Ascending aorta (tissue), 2 donors: ENCODE measurements around the gene MPPE1. TPM values are rescaled to one million over a fixed set of nuclear protein-coding genes. Genes with fewer than 3 reads are reported as not detected.
"Not testable (repeated sequence)": the region's sequence is repeated elsewhere in the genome, so short reads cannot be mapped to it uniquely, and the experiment has no call there.

ENCODE experiments used
- DNase-seq, 2 donors: peaks; one replicate each; pipeline ENCODE4 v3.0.0-alpha.2; 2019; ENCODE audit warnings: low spot score in 2 of 2
- H3K27ac ChIP-seq, 2 donors: fragments of 200-600 bp; sonication (generic); one replicate each; pipeline ENCODE4 v1.5.1; 2016 to 2017; ENCODE audit warnings: mild to moderate bottlenecking in 1 of 2
- H3K27me3 ChIP-seq: fragments of 200-600 bp; sonication (generic); one replicate; pipeline ENCODE4 v1.5.1; 2017
- H3K36me3 ChIP-seq, 2 donors: fragments of 200-600 bp; sonication (generic); one replicate each; pipeline ENCODE4 v1.5.1; 2016
- H3K4me1 ChIP-seq, 2 donors: fragments of 200-600 bp; sonication (generic); one replicate each; pipeline ENCODE4 v1.5.1; 2016 to 2017; ENCODE audit warnings: mild to moderate bottlenecking in 1 of 2
- H3K4me3 ChIP-seq, 2 donors: fragments of 200-600 bp; sonication (generic); one replicate each; pipeline ENCODE4 v1.5.1; 2016 to 2017; ENCODE audit warnings: mild to moderate bottlenecking in 1 of 2
- H3K9me3 ChIP-seq, 2 donors: fragments of 200-600 bp; sonication (generic); one replicate each; pipeline ENCODE4 v1.5.1; 2016
- CTCF ChIP-seq, 3 experiments: fragments of 200-600 bp in 2 of 3; fragments of 450-650 bp in 1 of 3; sonication (generic) in 2 of 3; IDR thresholded peaks; one replicate each; pipeline ENCODE4 v1.5.1; 2016 to 2019; ENCODE audit warnings: antibody characterized with exemption in 3 of 3, mild to moderate bottlenecking in 1 of 3, moderate library complexity in 1 of 3
- intact Hi-C: fragments of 100-400 bp; cut with DNase I; formaldehyde crosslinking; loops from one replicate; pipeline ENCODE4 v1.15.1; 2023
- total RNA-seq: library from RNA; depleted of rRNA; stranded (reverse); fragments of >200 nt; gene quantifications from one replicate; pipeline ENCODE4 v1.1.0, GENCODE V29; 2016

Gene MPPE1
- total RNA-seq, 1 donor from 2014 or later, result 18.9 TPM

GRCh38 chr18:11860594-11861450 lies 47.3 kb downstream of the MPPE1 start:
- TF ChIP-seq CTCF (IDR thresholded peaks at IDR 0.05), result no peak
- H3K9me3 ChIP-seq, result no peaks in the 10 kb centered on the region
- intact Hi-C loops, result no loop called here
- no peaks in the 10 kb centered on the region for H3K27me3 ChIP-seq
- no peaks in the 10 kb centered on the region for H3K36me3 ChIP-seq
- no peak overlapping the region for H3K27ac ChIP-seq
- H3K4me1 ChIP-seq, result peaks cover 0 to 5% of the 10 kb centered on the region in 2 donors
- DNase-seq, result no peak
- no peak overlapping the region for H3K4me3 ChIP-seq

GRCh38 chr18:11859903-11860407 lies 48.2 kb downstream of the MPPE1 start:
- intact Hi-C loops, result loop anchor here (10.0 kb wide), 2 partner anchors 445 to 1835 kb away; partner anchors contain the start of gene TUBB6

GRCh38 chr18:11859282-11859830 lies 48.8 kb downstream of the MPPE1 start:
- Histone ChIP-seq H3K4me1 (peaks cover 0 to 5% of the 10 kb centered on the region in 2 donors), H3K9me3 (no peaks in the 10 kb centered on the region), H3K27me3 (no peaks in the 10 kb centered on the region), H3K36me3 (no peaks in the 10 kb centered on the region), H3K27ac (peak overlapping the region in 1 of 2 donors; percentile 7), H3K4me3 (no peak overlapping the region)
- DNase-seq, result no peak
- TF ChIP-seq CTCF (IDR thresholded peaks at IDR 0.05), result no peak
- intact Hi-C loops, result loop anchor here (10.0 kb wide), 2 partner anchors 445 to 1835 kb away; partner anchors contain the start of gene TUBB6

More at GRCh38 chr18:11859903-11860407, 48.2 kb downstream of the MPPE1 start:
- H3K27me3 ChIP-seq, result no peaks in the 10 kb centered on the region
- no peak overlapping the region for H3K4me3 ChIP-seq
- H3K27ac ChIP-seq, result peak overlapping the region in 1 of 2 donors; percentile 7
- peaks cover 0 to 5% of the 10 kb centered on the region in 2 donors for H3K4me1 ChIP-seq
- H3K36me3 ChIP-seq, result no peaks in the 10 kb centered on the region
- no peak for TF ChIP-seq CTCF (IDR thresholded peaks at IDR 0.05)
- no peak for DNase-seq
- no peaks in the 10 kb centered on the region for H3K9me3 ChIP-seq

- intact Hi-C loops, result loop anchor here (10.0 kb wide), 2 partner anchors 447 to 1833 kb away; partner anchors contain the start of gene TUBB6
- H3K9me3 ChIP-seq, result no peaks in the 10 kb centered on the region
- peaks cover 4 to 18% of the 10 kb centered on the region in 2 donors for H3K4me1 ChIP-seq
- H3K36me3 ChIP-seq, result peaks cover 0 to 3% of the 10 kb centered on the region in 2 donors
- no peak for TF ChIP-seq CTCF (IDR thresholded peaks at IDR 0.05)
- DNase-seq, result peak; percentile 82 to 92
- H3K4me3 ChIP-seq, result no peak overlapping the region
- peak overlapping the region; percentile 62 to 71 for H3K27ac ChIP-seq
- no peaks in the 10 kb centered on the region for H3K27me3 ChIP-seq
These were observed 50.8 kb downstream of the MPPE1 start for GRCh38 chr18:11857177-11857887.

- H3K4me1 ChIP-seq, result peaks cover 4 to 23% of the 10 kb centered on the region in 2 donors
- H3K27ac ChIP-seq, H3K9me3 ChIP-seq, H3K36me3 ChIP-seq, DNase-seq, H3K27me3 ChIP-seq, H3K4me3 ChIP-seq: not testable (repeated sequence)
- intact Hi-C loops, result loop anchor here (10.0 kb wide), 2 partner anchors 450 to 1830 kb away; partner anchors contain the start of gene TUBB6
These were observed 53.6 kb downstream of the MPPE1 start for GRCh38 chr18:11854554-11854953.
